Measurements from ENCODE around the gene WBP4. TPM values are rescaled to one million over a fixed set of nuclear protein-coding genes. Genes with fewer than 3 reads are reported as not detected.
"Not testable (repeated sequence)": the region's sequence is repeated elsewhere in the genome, so short reads cannot be mapped to it uniquely, and the experiment has no call there.

The WBP4 gene
- total RNA-seq, 2 experiments from 2014 or later = 9.3 to 9.9 TPM

GRCh38 chr13:41127701-41128100 lies 66.4 kb downstream of the WBP4 start:
- H3K27me3 Mint-ChIP-seq = no peaks in the 10 kb centered on the region
- H3K4me3 Mint-ChIP-seq = no peak overlapping the region
- no peak for ATAC-seq (ENCODE audit: low read depth)
- no peak overlapping the region for H3K27ac Mint-ChIP-seq
- H3K9me3 Mint-ChIP-seq = no peaks in the 10 kb centered on the region
- POLR2A ChIA-PET = no interaction called here
- no peak for DNase-seq
- peaks cover 25% of the 10 kb centered on the region for H3K4me1 Mint-ChIP-seq
- peaks cover 25% of the 10 kb centered on the region for H3K36me3 Mint-ChIP-seq

- H3K4me3 Mint-ChIP-seq = peak overlapping the region; percentile 98
- peak overlapping the region; percentile 71 for H3K27ac Mint-ChIP-seq
- no peaks in the 10 kb centered on the region for H3K27me3 Mint-ChIP-seq
- no peaks in the 10 kb centered on the region for H3K9me3 Mint-ChIP-seq
- no peak for ATAC-seq (ENCODE audit: low read depth)
- POLR2A ChIA-PET = no interaction called here
- DNase-seq = no peak
- H3K4me1 Mint-ChIP-seq = peaks cover 31% of the 10 kb centered on the region
- H3K36me3 Mint-ChIP-seq = peaks cover 22% of the 10 kb centered on the region
Observed at GRCh38 chr13:41130356-41130755, 69.0 kb downstream of the WBP4 start.

GRCh38 chr13:41131189-41131588 lies 69.9 kb downstream of the WBP4 start:
- ATAC-seq (ENCODE audit: low read depth); H3K27me3 Mint-ChIP-seq; DNase-seq; POLR2A ChIA-PET; H3K9me3 Mint-ChIP-seq: not testable (repeated sequence)
- peaks cover 18% of the 10 kb centered on the region for H3K36me3 Mint-ChIP-seq
- peak overlapping the region; percentile 55 for H3K27ac Mint-ChIP-seq
- peaks cover 31% of the 10 kb centered on the region for H3K4me1 Mint-ChIP-seq
- peak overlapping the region; percentile 98 for H3K4me3 Mint-ChIP-seq

- not testable (repeated sequence) for H3K9me3 Mint-ChIP-seq, H3K27me3 Mint-ChIP-seq
- Mint-ChIP-seq H3K36me3 (peaks cover 12% of the 10 kb centered on the region), H3K27ac (peak overlapping the region; percentile 90), H3K4me1 (peaks cover 31% of the 10 kb centered on the region), H3K4me3 (peak overlapping the region; percentile 98)
- POLR2A ChIA-PET = interaction anchor here (1.2 to 1.4 kb wide), 2 partner anchors 63 to 71 kb away, joined by 3 to 5 read pairs; partner anchors contain the start of gene KBTBD7
- ATAC-seq (ENCODE audit: low read depth) (peak; percentile 4), DNase-seq (peak; percentile 32)
Observed at GRCh38 chr13:41131660-41132511, 70.6 kb downstream of the WBP4 start.

- peaks cover 13% of the 10 kb centered on the region for H3K36me3 Mint-ChIP-seq
- H3K27ac Mint-ChIP-seq = peak within 1 kb of the TSS; percentile 90
- DNase-seq (peak; percentile 90), ATAC-seq (ENCODE audit: low read depth) (peak; percentile 99)
- H3K9me3 Mint-ChIP-seq = no peaks in the 10 kb centered on the region
- H3K4me1 Mint-ChIP-seq = peaks cover 34% of the 10 kb centered on the region
- peak within 1 kb of the TSS; percentile 98 for H3K4me3 Mint-ChIP-seq
- POLR2A ChIA-PET = interaction anchor here (0.6 to 1.4 kb wide), 3 partner anchors 62 to 136 kb away, joined by 3 to 5 read pairs (median 3); partner anchors contain the start of gene KBTBD7
- no peaks in the 10 kb centered on the region for H3K27me3 Mint-ChIP-seq
Observed at GRCh38 chr13:41132512-41133152, 71.3 kb downstream of the WBP4 start, which contains the start of gene KBTBD6. Gene KBTBD6 (minus strand): TSS chr13:41132802. CDS start chr13:41132511, 291 bp downstream.

Small RNAs within 50 kb of the gene (microRNA-seq; reads per million reads assigned to microRNA genes)
- not detected for gene MIR3168

Other genes starting within 250 kb of the WBP4 start
- 100 to 1,000 TPM; 134 to 142 TPM for gene ELF1, start 42.2 kb upstream of the WBP4 start, total RNA-seq
- gene KBTBD6, start 71.3 kb downstream of the WBP4 start, total RNA-seq = 1 to 10 TPM; 6.9 TPM
- gene KBTBD7, start 133.1 kb downstream of the WBP4 start, total RNA-seq = 1 to 10 TPM; 8.8 to 9.4 TPM
- 10 to 100 TPM; 23.9 to 24.3 TPM for gene MTRF1, start 202.1 kb downstream of the WBP4 start, total RNA-seq
- 10 to 100 TPM; 41.3 to 41.8 TPM for gene NAA16, start 249.8 kb downstream of the WBP4 start, total RNA-seq